Endothelial cell of umbilical vein (primary cell): Measurements from ENCODE around the gene SLC8A1.

Source experiments
- CTCF ChIP-seq, 2 donors: IDR thresholded peaks; 1 replicate in 1 of 2; 2 replicates in 1 of 2; pipeline ENCODE4 v1.5.1; 2011; ENCODE audit warnings: low read length in 2 of 2, mild to moderate bottlenecking in 2 of 2, moderate library complexity in 2 of 2, control low read depth in 1 of 2, inconsistent platforms in 1 of 2, low read depth in 1 of 2; ENCODE audit not compliant: insufficient read depth in 1 of 2; ENCODE audit errors: extremely low read depth in 1 of 2
- EZH2 ChIP-seq: IDR thresholded peaks from 2 replicates; pipeline ENCODE4 v1.6.1; 2012; ENCODE audit warnings: borderline replicate concordance, low read depth, mild to moderate bottlenecking, moderate library complexity, low read length, inconsistent platforms; ENCODE audit not compliant: severe bottlenecking
- JUN ChIP-seq: IDR thresholded peaks from 2 replicates; pipeline ENCODE4 v1.6.1; 2011; ENCODE audit warnings: borderline replicate concordance, low read depth; ENCODE audit not compliant: insufficient read length, insufficient read depth
- POLR2A ChIP-seq: IDR thresholded peaks from 2 replicates; pipeline ENCODE4 v1.6.1; 2012; ENCODE audit warnings: low read depth, mild to moderate bottlenecking, control low read depth, low read length

GRCh38 chr2:40363631-40364030, 88.3 kb downstream of the SLC8A1 start:
- TF ChIP-seq CTCF (IDR thresholded peaks at IDR 0.05; ENCODE audit: extremely low read depth in 1 of 2, insufficient read depth in 1 of 2, low read depth in 1 of 2, low read length in 2 of 2) (no peak), EZH2 (no peak), POLR2A (no peak), JUN (no peak)
